Bronchial epithelial cell (primary cell): Measurements from ENCODE around the gene CNIH2. TPM values are rescaled to one million over a fixed set of nuclear protein-coding genes. Genes with fewer than 3 reads are reported as not detected.

Experiments
- DNase-seq: peaks from one replicate; pipeline ENCODE4 v3.0.0-alpha.2; 2010; ENCODE audit warnings: low read depth
- FAIRE-seq: peaks from 2 replicates; lab custom pipeline; 2011; peaks lifted over from hg19 to GRCh38; lab: Jason Lieb, UNC
- H3K27me3 ChIP-seq: 2 replicates; pipeline ENCODE4 v1.5.1; 2011; ENCODE audit warnings: low read length; ENCODE audit not compliant: control insufficient read depth, insufficient read depth
- H3K36me3 ChIP-seq: 2 replicates; pipeline ENCODE4 v1.5.1; 2011; ENCODE audit warnings: low read length; ENCODE audit not compliant: control insufficient read depth, insufficient read depth
- H3K4me3 ChIP-seq: 2 replicates; pipeline ENCODE4 v1.5.1; 2011; ENCODE audit warnings: mild to moderate bottlenecking, low read depth, low read length, control low read depth
- CTCF ChIP-seq: IDR thresholded peaks from 2 replicates; pipeline ENCODE4 v1.5.1; 2011; ENCODE audit warnings: mild to moderate bottlenecking, moderate library complexity, low read length, control low read depth, inconsistent platforms; ENCODE audit not compliant: insufficient read depth, severe bottlenecking
- total RNA-seq: library from RNA; depleted of rRNA; stranded (reverse); fragments of >200 nt; gene quantifications from 2 replicates; pipeline ENCODE4 v1.2.1, GENCODE V29; 2014

CNIH2 gene
- total RNA-seq, 1 donor from 2014 or later, result not detected

GRCh38 chr11:66239998-66240780 lies 37.8 kb upstream of the CNIH2 start:
- FAIRE-seq, result no peak
- no peak for TF ChIP-seq CTCF
- DNase-seq, result no peak
- no peak overlapping the region for H3K4me3 ChIP-seq
- H3K27me3 ChIP-seq, result no peaks in the 10 kb centered on the region
- H3K36me3 ChIP-seq, result peaks cover 30% of the 10 kb centered on the region

- no peak for TF ChIP-seq CTCF
- Histone ChIP-seq H3K4me3 (no peak overlapping the region), H3K27me3 (no peaks in the 10 kb centered on the region), H3K36me3 (peaks cover 26% of the 10 kb centered on the region)
- no peak for DNase-seq
- no peak for FAIRE-seq
These were observed 37.2 kb upstream of the CNIH2 start for GRCh38 chr11:66240781-66241136.

GRCh38 chr11:66242095-66242765 lies 35.7 kb upstream of the CNIH2 start:
- Histone ChIP-seq H3K36me3 (peaks cover 25% of the 10 kb centered on the region), H3K4me3 (no peak overlapping the region), H3K27me3 (no peaks in the 10 kb centered on the region)
- DNase-seq (no peak), FAIRE-seq (no peak)
- no peak for TF ChIP-seq CTCF

GRCh38 chr11:66243782-66244535 lies 34.0 kb upstream of the CNIH2 start:
- Histone ChIP-seq H3K36me3 (peaks cover 20% of the 10 kb centered on the region), H3K4me3 (no peak overlapping the region), H3K27me3 (no peaks in the 10 kb centered on the region)
- FAIRE-seq, result peak; percentile 60
- DNase-seq, result no peak
- TF ChIP-seq CTCF, result no peak

- no peak overlapping the region for H3K4me3 ChIP-seq
- H3K36me3 ChIP-seq, result peaks cover 7% of the 10 kb centered on the region
- TF ChIP-seq CTCF, result no peak
- FAIRE-seq, result no peak
- no peak for DNase-seq
- no peaks in the 10 kb centered on the region for H3K27me3 ChIP-seq
These were observed 30.7 kb upstream of the CNIH2 start for GRCh38 chr11:66247295-66247694.
